Astrocyte (in vitro differentiated cells and primary cell): ENCODE results near the gene SPDYE16. TPM values are rescaled to one million over a fixed set of nuclear protein-coding genes. Genes with fewer than 3 reads are reported as not detected.
"Not testable (repeated sequence)": the region's sequence is repeated elsewhere in the genome, so short reads cannot be mapped to it uniquely, and the experiment has no call there.

Experiments
- DNase-seq: peaks from one replicate; pipeline ENCODE4 v3.0.0-alpha.2; 2010; ENCODE audit warnings: low read depth
- FAIRE-seq: peaks from 2 replicates; lab custom pipeline; 2011; peaks lifted over from hg19 to GRCh38; lab: Jason Lieb, UNC
- H2AFZ ChIP-seq: 2 replicates; pipeline ENCODE4 v1.6.0; 2012; ENCODE audit warnings: low read depth, low read length, inconsistent platforms
- H3K27ac ChIP-seq: 2 replicates; pipeline ENCODE4 v1.5.1; 2011; ENCODE audit warnings: low read depth, low read length, inconsistent platforms
- H3K27me3 ChIP-seq: 2 replicates; pipeline ENCODE4 v1.6.0; 2011; ENCODE audit warnings: low read length, inconsistent platforms; ENCODE audit not compliant: insufficient read depth
- H3K36me3 ChIP-seq: 2 replicates; pipeline ENCODE4 v1.5.1; 2011; ENCODE audit warnings: low read length, inconsistent platforms; ENCODE audit not compliant: insufficient read depth
- H3K4me1 ChIP-seq: 2 replicates; pipeline ENCODE4 v1.5.1; 2011; ENCODE audit warnings: low read length, inconsistent platforms; ENCODE audit not compliant: insufficient read depth
- H3K4me2 ChIP-seq: 2 replicates; pipeline ENCODE4 v1.6.0; 2012; ENCODE audit warnings: low read length, inconsistent platforms
- H3K4me3 ChIP-seq: 2 replicates; pipeline ENCODE4 v1.5.1; 2011; ENCODE audit warnings: low read depth, mild to moderate bottlenecking, low read length, inconsistent platforms; ENCODE audit not compliant: insufficient read depth
- H3K79me2 ChIP-seq: 2 replicates; pipeline ENCODE4 v1.6.0; 2012; ENCODE audit warnings: mild to moderate bottlenecking, low read length, inconsistent platforms; ENCODE audit not compliant: insufficient read depth
- H3K9ac ChIP-seq: 2 replicates; pipeline ENCODE4 v1.6.0; 2012; ENCODE audit warnings: mild to moderate bottlenecking, low read length, inconsistent platforms
- H3K9me3 ChIP-seq: 2 replicates; pipeline ENCODE4 v1.5.1; 2012; ENCODE audit warnings: low read depth, mild to moderate bottlenecking, low read length, inconsistent platforms; ENCODE audit not compliant: insufficient read depth
- H4K20me1 ChIP-seq: 2 replicates; pipeline ENCODE4 v1.6.0; 2012; ENCODE audit warnings: low read length, inconsistent platforms; ENCODE audit not compliant: insufficient read depth
- H3K27ac Mint-ChIP-seq: one replicate; pipeline ENCODE4 v1.8.0; 2021; ENCODE audit warnings: mild to moderate bottlenecking, mixed read lengths; ENCODE audit not compliant: unreplicated experiment
- H3K27me3 Mint-ChIP-seq: one replicate; pipeline ENCODE4 v1.8.0; 2021; ENCODE audit warnings: low read depth, mixed read lengths; ENCODE audit not compliant: unreplicated experiment
- H3K36me3 Mint-ChIP-seq: one replicate; pipeline ENCODE4 v1.8.0; 2021; ENCODE audit warnings: low read depth, mixed read lengths; ENCODE audit not compliant: unreplicated experiment
- H3K4me1 Mint-ChIP-seq: one replicate; pipeline ENCODE4 v1.8.0; 2021; ENCODE audit warnings: low read depth, mixed read lengths; ENCODE audit not compliant: unreplicated experiment
- H3K4me3 Mint-ChIP-seq: one replicate; pipeline ENCODE4 v1.8.0; 2021; ENCODE audit warnings: mild to moderate bottlenecking, moderate library complexity, mixed read lengths; ENCODE audit not compliant: unreplicated experiment
- H3K9me3 Mint-ChIP-seq: one replicate; pipeline ENCODE4 v1.8.0; 2021; ENCODE audit warnings: mild to moderate bottlenecking, mixed read lengths; ENCODE audit not compliant: unreplicated experiment
- EZH2 ChIP-seq: IDR thresholded peaks from 2 replicates; pipeline ENCODE4 v1.6.1; 2012; ENCODE audit warnings: mild to moderate bottlenecking, low read length, inconsistent platforms; ENCODE audit not compliant: insufficient read depth
- total RNA-seq: library from RNA; stranded (reverse); gene quantifications from 2 replicates; pipeline ENCODE4 v1.2.1, GENCODE V29; 2021
- TF ChIP-seq, protein P1 (sequence below): IDR thresholded peaks from 2 replicates; pipeline ENCODE4 v1.5.1; 2011; ENCODE audit warnings: low read depth, mild to moderate bottlenecking, inconsistent platforms, low read length, moderate library complexity; ENCODE audit not compliant: insufficient read depth

SPDYE16 gene
- total RNA-seq, 1 donor from 2014 or later: not detected

GRCh38 chr7:76506081-76506440, 37.0 kb downstream of the SPDYE16 start:
- FAIRE-seq: no peak
- no peak for DNase-seq
- no peak overlapping the region for H3K4me3 Mint-ChIP-seq

GRCh38 chr7:76505168-76506080, 37.7 kb downstream of the SPDYE16 start:
- Histone ChIP-seq H3K36me3 (no peaks in the 10 kb centered on the region), H3K4me2 (no peak overlapping the region), H3K9me3 (no peaks in the 10 kb centered on the region), H4K20me1 (no peaks in the 10 kb centered on the region), H3K9ac (no peak overlapping the region), H3K4me3 (no peak overlapping the region), H2AFZ (no peak overlapping the region), H3K79me2 (no peaks in the 10 kb centered on the region), H3K4me1 (peaks cover 5% of the 10 kb centered on the region), H3K27ac (no peak overlapping the region), H3K27me3 (no peaks in the 10 kb centered on the region)
- Mint-ChIP-seq H3K4me1 (peaks cover 15% of the 10 kb centered on the region), H3K27me3 (no peaks in the 10 kb centered on the region), H3K36me3 (peaks cover 6% of the 10 kb centered on the region), H3K27ac (no peak overlapping the region), H3K9me3 (peaks cover 2% of the 10 kb centered on the region), H3K4me3 (no peak overlapping the region)
- TF ChIP-seq EZH2: no peak
- TF ChIP-seq, protein P1, sequence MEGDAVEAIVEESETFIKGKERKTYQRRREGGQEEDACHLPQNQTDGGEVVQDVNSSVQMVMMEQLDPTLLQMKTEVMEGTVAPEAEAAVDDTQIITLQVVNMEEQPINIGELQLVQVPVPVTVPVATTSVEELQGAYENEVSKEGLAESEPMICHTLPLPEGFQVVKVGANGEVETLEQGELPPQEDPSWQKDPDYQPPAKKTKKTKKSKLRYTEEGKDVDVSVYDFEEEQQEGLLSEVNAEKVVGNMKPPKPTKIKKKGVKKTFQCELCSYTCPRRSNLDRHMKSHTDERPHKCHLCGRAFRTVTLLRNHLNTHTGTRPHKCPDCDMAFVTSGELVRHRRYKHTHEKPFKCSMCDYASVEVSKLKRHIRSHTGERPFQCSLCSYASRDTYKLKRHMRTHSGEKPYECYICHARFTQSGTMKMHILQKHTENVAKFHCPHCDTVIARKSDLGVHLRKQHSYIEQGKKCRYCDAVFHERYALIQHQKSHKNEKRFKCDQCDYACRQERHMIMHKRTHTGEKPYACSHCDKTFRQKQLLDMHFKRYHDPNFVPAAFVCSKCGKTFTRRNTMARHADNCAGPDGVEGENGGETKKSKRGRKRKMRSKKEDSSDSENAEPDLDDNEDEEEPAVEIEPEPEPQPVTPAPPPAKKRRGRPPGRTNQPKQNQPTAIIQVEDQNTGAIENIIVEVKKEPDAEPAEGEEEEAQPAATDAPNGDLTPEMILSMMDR: no peak
- FAIRE-seq (no peak), DNase-seq (no peak)

More at GRCh38 chr7:76506081-76506440, 37.0 kb downstream of the SPDYE16 start:
- no peaks in the 10 kb centered on the region for H3K36me3 ChIP-seq
- H2AFZ ChIP-seq: no peak overlapping the region
- peaks cover 15% of the 10 kb centered on the region for H3K4me1 Mint-ChIP-seq
- H3K9me3 Mint-ChIP-seq: peaks cover 2% of the 10 kb centered on the region
- H3K79me2 ChIP-seq: no peaks in the 10 kb centered on the region
- H3K9ac ChIP-seq: no peak overlapping the region
- H4K20me1 ChIP-seq: no peaks in the 10 kb centered on the region
- peaks cover 6% of the 10 kb centered on the region for H3K36me3 Mint-ChIP-seq
- H3K27me3 ChIP-seq: no peaks in the 10 kb centered on the region
- no peak overlapping the region for H3K27ac Mint-ChIP-seq
- no peaks in the 10 kb centered on the region for H3K27me3 Mint-ChIP-seq
- no peak overlapping the region for H3K4me3 ChIP-seq
- H3K27ac ChIP-seq: no peak overlapping the region
- no peaks in the 10 kb centered on the region for H3K9me3 ChIP-seq
- TF ChIP-seq, protein P1: no peak
- no peak for TF ChIP-seq EZH2
- no peak overlapping the region for H3K4me2 ChIP-seq
- peaks cover 5% of the 10 kb centered on the region for H3K4me1 ChIP-seq

DNA sequence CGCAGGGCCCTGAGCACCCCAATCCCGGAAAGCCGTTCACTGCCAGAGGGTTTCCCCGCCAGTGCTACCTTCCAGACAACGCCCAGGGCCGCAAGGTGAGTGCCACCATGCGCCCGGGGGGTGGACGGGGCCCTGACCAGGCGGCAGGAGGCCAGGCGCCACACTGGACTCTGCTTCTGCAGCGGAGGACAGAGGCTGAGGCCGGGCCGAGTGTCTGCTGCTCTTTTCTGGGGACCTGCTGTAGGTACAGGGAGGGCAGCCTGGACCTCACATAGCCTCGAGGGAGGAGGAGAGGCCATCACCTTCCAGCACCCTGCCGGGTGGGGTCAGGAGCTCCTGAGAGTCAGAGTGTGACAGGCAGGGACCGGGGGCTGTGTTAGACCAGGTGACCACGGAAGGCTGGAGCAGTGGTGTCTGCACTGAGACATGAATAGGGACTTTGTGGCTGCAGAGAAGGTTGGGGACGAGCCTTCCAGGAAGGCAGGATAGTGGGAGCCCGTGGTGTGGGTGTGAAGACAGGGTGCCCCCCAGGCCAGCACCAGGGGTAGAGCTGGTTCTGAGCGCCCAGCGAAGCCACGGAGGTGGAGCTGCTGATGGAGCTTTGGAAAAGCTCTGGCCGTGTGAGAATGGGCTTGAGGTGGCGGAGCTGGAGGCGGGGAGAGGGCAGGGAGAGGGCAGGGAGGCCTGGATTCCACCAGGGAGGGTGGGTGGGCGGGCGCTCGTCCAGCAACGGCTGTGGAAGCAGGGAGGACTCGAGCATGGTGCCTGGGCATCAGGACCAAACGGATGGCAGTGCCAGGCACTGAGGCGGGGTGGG, 38.5 kb downstream of the SPDYE16 start:
- not testable (repeated sequence) for H3K4me3 Mint-ChIP-seq, DNase-seq, H3K9ac ChIP-seq, H2AFZ ChIP-seq, H3K4me2 ChIP-seq, H3K27me3 Mint-ChIP-seq, H4K20me1 ChIP-seq, H3K4me1 ChIP-seq, H3K27me3 ChIP-seq, H3K27ac ChIP-seq, H3K79me2 ChIP-seq, H3K9me3 Mint-ChIP-seq, H3K9me3 ChIP-seq, FAIRE-seq, H3K36me3 Mint-ChIP-seq, H3K4me3 ChIP-seq, H3K36me3 ChIP-seq
- peak overlapping the region; percentile 2 for H3K27ac Mint-ChIP-seq
- peaks cover 11% of the 10 kb centered on the region for H3K4me1 Mint-ChIP-seq

DNA sequence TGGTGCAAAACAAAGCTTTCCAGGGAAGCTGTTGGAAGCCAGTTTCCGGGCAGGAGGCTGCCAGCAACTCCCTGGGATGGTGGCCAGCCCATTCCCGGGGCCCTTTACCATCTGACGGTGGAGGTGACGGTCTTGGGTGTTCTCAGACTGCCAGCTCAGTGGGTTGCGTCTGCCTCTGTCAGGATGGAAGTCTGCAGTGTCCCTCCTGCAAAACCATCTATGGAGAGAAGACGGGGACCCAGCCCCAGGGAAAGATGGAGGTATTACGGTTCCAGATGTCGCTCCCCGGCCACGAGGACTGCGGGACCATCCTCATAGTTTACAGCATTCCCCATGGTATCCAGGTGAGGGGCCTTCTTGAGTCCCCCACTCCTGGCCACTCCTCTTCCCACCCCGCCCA, 39.9 kb downstream of the SPDYE16 start:
- H3K36me3 Mint-ChIP-seq, H3K4me1 ChIP-seq, H3K27me3 Mint-ChIP-seq, H3K9me3 Mint-ChIP-seq, H3K79me2 ChIP-seq, H4K20me1 ChIP-seq, H3K9me3 ChIP-seq, H3K9ac ChIP-seq, H3K4me2 ChIP-seq, FAIRE-seq, H3K4me3 Mint-ChIP-seq, H3K4me3 ChIP-seq, DNase-seq, H2AFZ ChIP-seq, H3K27ac ChIP-seq, H3K27me3 ChIP-seq, H3K27ac Mint-ChIP-seq, H3K36me3 ChIP-seq: not testable (repeated sequence)
- H3K4me1 Mint-ChIP-seq: peaks cover 11% of the 10 kb centered on the region
